NCI-H226 (cell line): ENCODE results near the gene NEK9.
"Not testable (repeated sequence)": the region's sequence is repeated elsewhere in the genome, so short reads cannot be mapped to it uniquely, and the experiment has no call there.

Experiments
- DNase-seq: peaks from one replicate; pipeline ENCODE4 v3.0.0-alpha.2; 2015

Gene NEK9

DNA sequence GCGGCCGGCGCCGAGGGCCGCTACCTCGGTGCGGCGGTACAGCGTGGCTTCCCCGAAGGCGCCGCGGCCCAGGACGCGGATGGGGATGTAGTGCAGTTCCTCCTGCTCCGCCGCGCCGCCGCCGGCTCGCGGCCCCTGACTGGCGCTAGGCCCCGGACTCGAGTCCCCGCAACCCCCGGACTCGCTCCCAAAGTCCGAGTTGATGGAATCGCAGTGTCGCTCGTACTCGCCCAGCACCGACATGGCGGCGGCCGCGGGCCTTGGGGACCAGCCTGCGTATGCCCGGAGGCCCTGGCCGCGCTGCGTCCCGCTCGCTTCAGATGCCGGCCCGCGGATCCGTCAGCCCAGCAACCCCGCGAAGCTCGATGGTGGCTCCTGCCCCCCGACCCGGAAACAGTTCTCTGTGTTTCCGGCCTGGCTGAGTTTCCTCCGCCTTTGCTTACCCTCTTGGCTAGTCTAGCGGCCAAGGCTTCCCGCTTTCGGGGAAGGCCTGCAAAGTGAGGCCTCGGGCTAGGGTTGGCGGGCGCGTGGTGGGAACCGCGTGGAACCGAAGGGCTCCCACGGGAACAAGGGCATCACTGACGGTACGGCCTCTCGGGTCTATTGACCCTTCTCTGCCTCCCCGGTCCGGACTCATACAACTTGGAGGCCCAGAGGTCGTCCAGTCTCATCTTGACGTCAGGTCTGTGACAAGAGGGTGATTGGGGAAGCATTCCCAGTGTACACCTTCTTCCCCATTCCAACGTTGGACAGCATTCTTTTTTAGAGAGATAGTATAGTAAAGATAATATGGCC, at the start of gene NEK9:
Gene NEK9, minus strand, starts transcription at position 370 of the 795 bp plus-strand sequence. Its CDS starts 127 bp downstream, at position 243.
- peak; percentile 85 for DNase-seq

GRCh38 chr14:75176142-75176820, 49.4 kb upstream of the NEK9 start, which contains the start of gene TMED10:
Gene TMED10, minus strand, starts transcription at chr14:75176612. Its CDS starts 33 bp downstream, at chr14:75176579.
- DNase-seq = peak; percentile 70

- DNase-seq = no peak
Measured at GRCh38 chr14:75175677-75176141, 48.9 kb upstream of the NEK9 start.

DNA sequence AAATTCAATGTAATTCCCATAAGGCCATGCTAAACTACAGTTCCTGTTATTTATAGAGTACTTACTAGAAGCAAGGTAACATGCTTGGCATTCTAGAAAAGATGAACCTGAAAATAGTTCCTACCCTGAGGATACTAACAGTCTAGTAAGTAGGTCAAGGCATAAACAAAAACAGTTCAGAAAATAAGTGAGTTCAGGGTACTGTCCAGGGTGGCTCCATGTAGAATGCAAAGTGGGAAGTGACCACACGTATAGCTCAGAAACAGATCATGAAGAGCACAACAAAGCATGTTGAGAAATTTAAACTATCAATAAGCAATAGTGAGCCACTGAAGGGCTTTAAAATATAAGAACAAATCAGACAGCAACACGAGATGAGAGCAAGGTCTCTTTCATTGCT, 47.2 kb upstream of the NEK9 start:
- no peak for DNase-seq

DNA sequence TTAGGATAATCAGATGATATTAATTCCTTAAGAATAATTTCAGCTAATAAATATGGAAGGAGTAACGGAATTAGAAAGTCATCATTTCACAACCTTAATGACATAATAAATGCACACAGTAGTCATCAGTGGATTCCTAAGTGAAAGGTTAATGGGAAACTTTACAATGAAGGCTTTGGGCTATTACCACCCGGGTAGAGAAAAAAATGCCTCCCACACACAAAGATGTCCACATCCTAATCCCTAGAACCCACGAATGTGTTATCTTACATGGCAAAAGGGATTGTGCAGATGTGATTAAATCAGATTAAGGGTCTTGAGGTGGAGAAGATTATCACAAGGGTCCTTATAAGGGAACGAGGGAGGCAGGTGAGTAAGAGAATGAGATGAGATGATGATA, 43.9 kb upstream of the NEK9 start:
- peak; percentile 8 for DNase-seq

GRCh38 chr14:75168586-75169335, 41.9 kb upstream of the NEK9 start:
- DNase-seq = no peak

DNA sequence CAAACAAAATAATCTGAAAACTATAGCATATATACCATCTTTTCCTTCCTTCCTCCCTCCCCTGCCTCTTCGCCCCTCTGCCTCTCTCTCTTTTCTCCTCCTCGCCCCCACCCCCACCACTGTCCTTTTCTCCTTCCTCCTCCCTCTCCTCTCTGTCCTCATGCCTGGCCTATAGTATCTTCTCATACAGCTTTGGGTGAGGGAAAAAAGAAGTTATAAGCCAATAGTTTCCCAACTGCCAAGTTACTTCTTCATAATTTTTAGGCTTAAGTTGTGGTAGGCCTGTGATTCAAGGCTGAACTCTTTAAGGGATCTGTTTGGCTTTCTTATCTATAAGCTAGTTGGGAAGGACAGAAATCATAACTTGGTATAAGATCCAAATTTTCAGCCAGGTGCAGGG, 40.5 kb upstream of the NEK9 start:
- no peak for DNase-seq

DNA sequence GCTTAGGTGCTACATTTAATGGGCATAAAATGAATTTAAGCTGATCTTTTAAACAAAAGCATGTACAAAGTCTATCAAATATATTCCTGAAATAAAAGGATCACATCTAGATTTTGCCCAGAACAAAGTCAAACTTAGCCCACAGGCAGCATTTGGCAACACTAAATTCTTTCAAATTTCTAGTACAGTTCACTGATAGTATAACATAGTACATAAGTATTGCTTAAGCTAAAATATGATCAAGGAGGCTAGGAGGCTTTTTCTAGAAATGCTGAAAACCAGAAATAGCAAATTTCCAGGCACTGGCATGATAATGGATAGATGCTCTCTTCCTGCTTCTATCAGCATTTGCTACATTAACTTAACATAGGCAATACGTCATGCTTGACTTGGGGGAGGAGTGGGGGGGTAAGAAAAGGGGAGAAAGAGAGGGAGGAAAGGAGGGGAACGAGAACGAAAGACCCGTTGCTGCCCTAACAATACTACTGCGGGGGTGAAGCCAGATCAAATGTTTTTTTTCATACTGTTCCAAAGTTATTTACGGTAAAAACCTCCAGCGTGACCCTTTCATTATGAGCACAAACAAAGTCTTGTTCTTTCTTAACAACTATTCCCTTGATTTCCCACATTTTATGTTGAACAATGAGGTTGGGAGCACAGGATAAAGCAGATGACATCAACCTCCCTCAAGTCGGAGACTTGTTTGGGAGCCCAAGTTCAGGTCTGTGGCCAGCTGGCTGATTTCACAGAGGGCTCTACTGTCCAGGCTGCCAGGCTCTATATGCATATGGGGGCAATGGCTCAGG, 38.9 kb upstream of the NEK9 start:
- no peak for DNase-seq

- DNase-seq = no peak
Measured at GRCh38 chr14:75164809-75165208, 38.0 kb upstream of the NEK9 start.

GRCh38 chr14:75163677-75164076, 36.8 kb upstream of the NEK9 start:
- DNase-seq = no peak

DNA sequence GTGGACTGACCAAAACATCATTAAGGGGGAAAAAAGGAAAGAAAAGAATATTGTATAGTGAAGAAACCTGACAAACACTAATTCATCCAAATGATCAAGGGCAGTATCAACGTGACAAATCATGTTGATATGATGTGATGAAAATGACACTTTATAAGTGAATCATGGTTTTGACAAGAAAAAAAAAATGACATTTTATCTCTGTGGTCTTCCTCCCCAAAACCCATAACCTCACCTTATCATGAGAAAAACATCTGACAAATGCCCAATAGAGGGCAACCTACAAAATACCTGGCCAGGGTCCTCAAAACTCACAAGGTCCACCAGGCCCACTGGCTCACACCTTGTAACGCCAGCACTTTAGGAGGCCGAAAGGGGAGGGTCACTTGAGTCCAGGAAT, 35.8 kb upstream of the NEK9 start:
- no peak for DNase-seq

GRCh38 chr14:75158843-75159614, 32.2 kb upstream of the NEK9 start:
- DNase-seq = no peak

DNA sequence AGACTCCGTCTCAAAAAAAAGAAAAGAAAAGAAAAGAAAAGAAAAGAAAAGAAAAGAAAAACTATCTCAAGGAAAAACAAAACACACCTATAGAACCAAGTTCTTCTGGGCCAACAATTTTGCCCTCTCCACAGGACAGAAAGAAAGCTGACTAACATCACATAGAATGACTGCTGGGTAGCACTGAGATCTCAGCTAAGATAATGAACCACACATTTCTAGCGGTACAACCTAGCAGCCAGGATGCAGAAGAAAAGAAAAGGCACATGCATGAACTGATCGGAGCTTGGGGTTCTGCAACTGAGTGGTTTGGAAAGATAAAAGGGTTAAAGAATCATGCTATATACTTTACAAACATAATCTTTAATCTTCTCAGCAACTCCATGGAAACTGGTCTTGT, 30.1 kb upstream of the NEK9 start:
- no peak for DNase-seq

DNA sequence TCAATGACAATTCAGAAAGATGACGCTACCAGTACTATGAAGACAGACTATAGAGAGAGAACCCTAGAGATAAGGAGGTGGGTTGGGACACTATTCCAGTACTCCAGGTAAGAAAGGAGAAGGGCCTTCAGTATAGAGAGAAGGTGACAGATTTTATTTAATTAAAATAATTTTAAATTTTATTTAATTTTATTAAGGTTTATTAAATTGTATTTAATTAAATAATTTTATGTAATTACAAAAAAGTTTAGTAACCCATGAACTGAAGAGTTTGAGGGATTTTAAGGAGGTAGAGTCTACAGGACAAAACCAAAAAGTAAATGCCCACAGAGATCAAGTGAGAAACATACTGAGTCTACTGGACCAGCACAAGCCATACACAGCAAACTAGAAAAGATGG, 29.3 kb upstream of the NEK9 start:
- DNase-seq = no peak

- DNase-seq = no peak
Measured at GRCh38 chr14:75155169-75155568, 28.3 kb upstream of the NEK9 start.

DNA sequence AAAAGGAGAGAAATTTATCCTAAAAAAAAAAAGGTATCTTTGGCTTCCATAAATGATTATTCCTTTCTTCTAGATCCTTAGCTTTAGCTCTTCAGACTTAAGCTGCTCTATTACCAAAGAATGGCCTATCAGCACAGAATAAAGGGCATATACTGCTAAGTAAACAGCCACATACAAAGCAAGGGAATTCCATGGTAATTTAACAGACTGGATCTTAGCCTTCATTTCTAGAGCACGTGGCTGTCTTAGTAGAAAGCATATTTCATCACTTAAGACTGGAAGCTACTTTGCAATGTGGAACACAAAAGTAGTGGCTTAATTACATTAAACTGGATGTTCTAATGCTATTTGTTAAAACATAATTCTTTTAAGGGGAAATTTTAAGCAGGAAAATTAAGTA, 26.4 kb upstream of the NEK9 start:
- DNase-seq = no peak

DNA sequence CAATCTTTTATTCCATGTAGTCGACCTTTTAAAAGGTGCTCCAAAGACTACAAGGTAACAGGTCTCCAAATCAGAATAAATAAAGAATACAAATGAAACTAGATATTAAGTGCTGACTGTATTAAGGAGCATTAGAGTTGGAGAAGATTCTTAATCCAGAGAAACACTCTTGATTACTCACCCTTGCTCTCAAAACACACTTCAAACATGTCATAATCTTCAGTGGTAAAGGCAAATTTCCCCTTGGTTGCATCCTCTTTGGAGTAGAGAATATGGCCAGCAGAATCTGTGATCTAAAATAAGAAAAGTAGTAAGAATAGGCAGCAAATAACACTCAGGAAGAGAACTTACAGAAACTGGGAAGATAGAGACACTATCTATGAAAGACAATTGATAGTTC, 25.0 kb upstream of the NEK9 start:
- DNase-seq = no peak

DNA sequence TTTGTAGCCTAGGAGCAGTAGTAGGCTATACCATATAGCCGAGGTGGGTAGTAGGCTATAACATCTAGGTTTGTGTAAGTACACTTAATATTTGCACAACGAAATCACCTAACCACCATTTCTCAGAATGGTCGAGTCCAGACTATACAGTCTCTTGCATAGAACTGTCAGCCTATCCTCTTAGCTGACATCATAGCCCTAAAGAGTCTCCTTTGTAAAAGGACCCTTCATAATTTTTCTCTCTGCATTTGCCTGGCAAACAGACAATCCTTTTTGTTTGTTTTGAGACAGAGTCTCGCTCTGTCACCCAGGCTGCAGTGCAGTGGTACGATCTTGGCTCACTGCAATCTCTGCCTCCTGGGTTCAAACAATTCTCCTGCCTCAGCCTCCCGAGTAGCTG, 23.8 kb upstream of the NEK9 start:
- DNase-seq = not testable (repeated sequence)

GRCh38 chr14:75150150-75150549, 23.3 kb upstream of the NEK9 start:
- DNase-seq = no peak

GRCh38 chr14:75147423-75148071, 20.7 kb upstream of the NEK9 start:
- DNase-seq = peak; percentile 50

DNA sequence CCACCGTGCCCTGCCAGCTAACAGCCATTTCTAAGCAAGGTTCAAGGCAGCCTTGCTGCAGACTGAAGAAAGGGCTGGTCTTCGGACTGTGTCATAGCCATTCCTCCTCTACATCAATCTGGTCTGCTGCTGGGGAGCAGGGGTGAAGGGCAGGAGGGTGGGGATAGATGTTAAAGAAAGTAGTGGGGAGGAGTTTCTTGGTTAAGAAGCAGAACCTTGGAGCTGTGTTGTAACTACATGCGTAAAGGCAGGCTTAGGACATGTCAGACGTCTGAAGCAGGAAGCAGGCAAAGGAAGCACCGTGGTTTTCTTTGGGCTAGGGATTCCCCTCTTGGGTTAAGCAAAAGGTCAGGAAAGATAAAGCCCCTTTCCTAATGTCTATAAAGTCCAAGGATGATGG, 18.1 kb upstream of the NEK9 start:
- no peak for DNase-seq
